Neural progenitor cell (in vitro differentiated cells): ENCODE data around the gene GLTP. TPM values are rescaled to one million over a fixed set of nuclear protein-coding genes. Genes with fewer than 3 reads are reported as not detected.

Experiments
- DNase-seq: peaks from one replicate; pipeline ENCODE4 v3.0.0-alpha.2; 2016; ENCODE audit warnings: low spot score
- H2AFZ ChIP-seq: fragments of 200-600 bp; sonication (generic); replicated peaks from 2 replicates; pipeline ENCODE4 v1.6.1; 2016; ENCODE audit warnings: antibody characterized with exemption
- H3F3A ChIP-seq: fragments of 200-600 bp; sonication (generic); 2 replicates; pipeline ENCODE4 v1.6.1; 2016; ENCODE audit warnings: antibody characterized with exemption, low read depth
- H3K27ac ChIP-seq: fragments of 200-600 bp; sonication (generic); 2 replicates; pipeline ENCODE4 v1.5.1; 2016; ENCODE audit warnings: mild to moderate bottlenecking
- H3K27me3 ChIP-seq: fragments of 200-600 bp; sonication (generic); 2 replicates; pipeline ENCODE4 v1.6.1; 2016; ENCODE audit warnings: mild to moderate bottlenecking, moderate library complexity
- H3K36me3 ChIP-seq: fragments of 200-600 bp; sonication (generic); 2 replicates; pipeline ENCODE4 v1.5.1; 2016
- H3K4me1 ChIP-seq: fragments of 200-600 bp; sonication (generic); 2 replicates; pipeline ENCODE4 v1.6.1; 2016; ENCODE audit warnings: mixed run types
- H3K4me2 ChIP-seq: fragments of 200-600 bp; sonication (generic); 2 replicates; pipeline ENCODE4 v1.6.1; 2016
- H3K4me3 ChIP-seq: fragments of 200-600 bp; sonication (generic); 2 replicates; pipeline ENCODE4 v1.5.1; 2016
- H3K79me2 ChIP-seq: fragments of 200-600 bp; sonication (generic); 2 replicates; pipeline ENCODE4 v1.6.1; 2016; ENCODE audit warnings: low read depth
- H3K9ac ChIP-seq: fragments of 200-600 bp; sonication (generic); 2 replicates; pipeline ENCODE4 v1.6.1; 2016
- H3K9me3 ChIP-seq: fragments of 200-600 bp; sonication (generic); 2 replicates; pipeline ENCODE4 v1.5.1; 2016; ENCODE audit warnings: low read depth
- H4K20me1 ChIP-seq: fragments of 200-600 bp; sonication (generic); 2 replicates; pipeline ENCODE4 v1.6.1; 2016; ENCODE audit warnings: low read depth
- H3K27ac Mint-ChIP-seq: 3 replicates; pipeline ENCODE4 v1.8.0; 2021; ENCODE audit warnings: mixed read lengths
- H3K27me3 Mint-ChIP-seq: 2 replicates; pipeline ENCODE4 v1.8.0; 2022; ENCODE audit warnings: low read depth, mild to moderate bottlenecking, inconsistent platforms, moderate library complexity, mixed read lengths; ENCODE audit not compliant: insufficient read depth
- H3K36me3 Mint-ChIP-seq: 3 replicates; pipeline ENCODE4 v1.8.0; 2021; ENCODE audit warnings: mixed read lengths
- H3K4me1 Mint-ChIP-seq: 3 replicates; pipeline ENCODE4 v1.8.0; 2021; ENCODE audit warnings: mixed read lengths
- H3K4me3 Mint-ChIP-seq: 3 replicates; pipeline ENCODE4 v1.8.0; 2021; ENCODE audit warnings: mild to moderate bottlenecking, moderate library complexity, mixed read lengths
- H3K9me3 Mint-ChIP-seq: 3 replicates; pipeline ENCODE4 v1.8.0; 2020; ENCODE audit warnings: mixed read lengths
- CTCF ChIP-seq: fragments of 200-600 bp; sonication (generic); IDR thresholded peaks from 2 replicates; pipeline ENCODE4 v1.5.1; 2017; ENCODE audit warnings: antibody characterized with exemption, mild to moderate bottlenecking
- EZH2 ChIP-seq: fragments of 200-600 bp; sonication (generic); IDR thresholded peaks from 2 replicates; pipeline ENCODE4 v1.6.1; 2017; ENCODE audit warnings: antibody characterized with exemption, mild to moderate bottlenecking, moderate library complexity
- EZH2phosphoT487 ChIP-seq: fragments of 200-600 bp; sonication (generic); IDR thresholded peaks from 2 replicates; pipeline ENCODE4 v1.6.1; 2017; ENCODE audit warnings: antibody characterized with exemption
- total RNA-seq: library from RNA; depleted of rRNA; stranded (reverse); fragments of >200 nt; gene quantifications from 2 replicates; pipeline ENCODE4 v1.2.3, GENCODE V29; 2015; ENCODE audit warnings: low replicate concordance

Gene GLTP
- total RNA-seq, 1 donor from 2014 or later, result 24.0 TPM

GRCh38 chr12:109816870-109817269 lies 63.5 kb downstream of the GLTP start:
- H3K4me1 ChIP-seq, result peaks cover 5% of the 10 kb centered on the region
- H3K27me3 ChIP-seq, result no peaks in the 10 kb centered on the region
- H3K4me3 Mint-ChIP-seq, result no peak overlapping the region
- no peak overlapping the region for H3K4me2 ChIP-seq
- H3K9ac ChIP-seq, result no peak overlapping the region
- no peak for DNase-seq
- no peak overlapping the region for H3K27ac Mint-ChIP-seq
- H3K4me1 Mint-ChIP-seq, result no peaks in the 10 kb centered on the region
- H3K36me3 Mint-ChIP-seq, result no peaks in the 10 kb centered on the region
- H3K27ac ChIP-seq, result no peak overlapping the region
- no peaks in the 10 kb centered on the region for H3K9me3 ChIP-seq
- H3K27me3 Mint-ChIP-seq, result peaks cover 12% of the 10 kb centered on the region
- TF ChIP-seq EZH2 (no peak), CTCF (no peak), EZH2phosphoT487 (no peak)
- H2AFZ ChIP-seq, result no peak overlapping the region
- H4K20me1 ChIP-seq, result no peaks in the 10 kb centered on the region
- H3F3A ChIP-seq, result peaks cover 3% of the 10 kb centered on the region
- no peaks in the 10 kb centered on the region for H3K79me2 ChIP-seq
- no peak overlapping the region for H3K4me3 ChIP-seq
- H3K36me3 ChIP-seq, result no peaks in the 10 kb centered on the region
- H3K9me3 Mint-ChIP-seq, result no peaks in the 10 kb centered on the region

DNA sequence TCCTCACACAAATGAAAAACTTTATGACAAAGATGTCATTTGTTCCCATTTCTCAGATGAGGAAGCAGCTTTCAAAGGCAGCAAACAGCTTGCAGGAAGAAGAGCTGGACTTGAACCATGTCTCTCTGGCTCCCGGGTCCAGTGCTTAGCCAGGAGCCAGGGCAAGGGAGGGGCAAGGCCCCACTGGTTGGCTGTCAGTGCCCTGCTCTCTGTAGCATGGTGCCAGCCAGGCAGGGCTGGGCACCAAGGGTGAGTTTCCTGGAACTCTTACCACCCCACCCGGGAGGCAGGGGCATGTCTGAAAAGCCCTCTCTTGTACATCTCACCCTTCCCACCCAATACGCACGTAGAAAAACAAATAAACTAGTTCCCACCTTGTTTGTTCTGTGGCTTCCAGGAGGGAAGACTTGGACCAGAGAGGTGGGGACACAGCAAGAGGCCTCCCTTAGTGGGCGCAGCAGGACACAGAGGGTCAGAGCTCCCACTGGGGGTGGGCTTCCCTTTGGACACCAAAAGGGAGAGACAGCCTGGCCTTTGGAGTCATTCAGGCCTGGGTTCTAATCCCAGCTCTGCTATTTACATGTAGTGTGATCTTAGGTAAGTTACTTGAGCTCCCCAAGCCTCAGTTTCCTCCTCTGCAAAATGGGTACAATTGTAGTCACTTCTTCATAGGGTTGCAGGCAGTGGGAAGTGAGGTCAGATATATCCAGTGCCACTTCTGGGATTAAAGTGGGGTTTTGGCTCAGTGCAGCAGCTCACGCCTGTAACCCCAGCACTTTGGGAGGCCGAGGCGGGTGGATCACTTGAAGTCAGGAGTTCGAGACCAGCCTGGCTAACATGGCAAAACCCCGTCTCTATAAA lies 64.4 kb downstream of the GLTP start:
- Histone ChIP-seq H3K27ac (no peak overlapping the region), H3K4me1 (peaks cover 8% of the 10 kb centered on the region), H4K20me1 (no peaks in the 10 kb centered on the region), H3K27me3 (no peaks in the 10 kb centered on the region), H3K9ac (no peak overlapping the region), H3F3A (peaks cover 3% of the 10 kb centered on the region), H3K9me3 (no peaks in the 10 kb centered on the region), H2AFZ (no peak overlapping the region), H3K36me3 (no peaks in the 10 kb centered on the region), H3K4me2 (no peak overlapping the region), H3K4me3 (no peak overlapping the region), H3K79me2 (no peaks in the 10 kb centered on the region)
- Mint-ChIP-seq H3K4me3 (no peak overlapping the region), H3K27ac (no peak overlapping the region), H3K27me3 (peaks cover 11% of the 10 kb centered on the region), H3K4me1 (peaks cover 2% of the 10 kb centered on the region), H3K9me3 (no peaks in the 10 kb centered on the region), H3K36me3 (no peaks in the 10 kb centered on the region)
- TF ChIP-seq EZH2phosphoT487, result no peak
- TF ChIP-seq CTCF, result no peak
- no peak for TF ChIP-seq EZH2
- no peak for DNase-seq

DNA sequence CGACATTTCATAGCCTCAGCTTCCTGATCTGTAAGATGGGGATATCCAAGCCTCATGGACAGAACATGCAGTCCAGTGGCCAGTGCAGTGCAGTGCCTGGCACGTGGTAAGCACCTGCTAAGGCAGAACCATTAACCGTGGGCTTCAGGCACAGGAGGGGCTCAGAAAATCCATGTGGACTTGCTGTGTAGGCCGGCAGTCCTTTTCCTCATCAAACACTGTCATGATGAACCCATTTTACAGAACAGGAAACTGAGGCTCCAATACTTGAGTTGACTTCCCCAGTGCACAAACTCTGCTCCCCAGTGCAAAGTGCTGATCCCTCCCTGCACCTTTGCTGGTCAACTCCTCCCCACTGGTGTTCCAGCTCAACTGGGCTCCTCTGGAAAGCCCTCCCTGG lies 65.1 kb downstream of the GLTP start:
- Mint-ChIP-seq H3K36me3 (no peaks in the 10 kb centered on the region), H3K4me1 (peaks cover 2% of the 10 kb centered on the region), H3K4me3 (no peak overlapping the region), H3K9me3 (no peaks in the 10 kb centered on the region), H3K27ac (no peak overlapping the region), H3K27me3 (peaks cover 14% of the 10 kb centered on the region)
- DNase-seq, result no peak
- peaks cover 3% of the 10 kb centered on the region for H3F3A ChIP-seq
- no peaks in the 10 kb centered on the region for H3K36me3 ChIP-seq
- peaks cover 5% of the 10 kb centered on the region for H3K4me1 ChIP-seq
- H3K79me2 ChIP-seq, result no peaks in the 10 kb centered on the region
- no peak overlapping the region for H3K4me3 ChIP-seq
- H3K9ac ChIP-seq, result no peak overlapping the region
- no peak for TF ChIP-seq EZH2
- no peak for TF ChIP-seq CTCF
- TF ChIP-seq EZH2phosphoT487, result no peak
- no peaks in the 10 kb centered on the region for H4K20me1 ChIP-seq
- no peaks in the 10 kb centered on the region for H3K27me3 ChIP-seq
- no peak overlapping the region for H3K4me2 ChIP-seq
- H3K9me3 ChIP-seq, result no peaks in the 10 kb centered on the region
- no peak overlapping the region for H3K27ac ChIP-seq
- H2AFZ ChIP-seq, result no peak overlapping the region
